ENCODE data around the gene ZMYND19.

DNA sequence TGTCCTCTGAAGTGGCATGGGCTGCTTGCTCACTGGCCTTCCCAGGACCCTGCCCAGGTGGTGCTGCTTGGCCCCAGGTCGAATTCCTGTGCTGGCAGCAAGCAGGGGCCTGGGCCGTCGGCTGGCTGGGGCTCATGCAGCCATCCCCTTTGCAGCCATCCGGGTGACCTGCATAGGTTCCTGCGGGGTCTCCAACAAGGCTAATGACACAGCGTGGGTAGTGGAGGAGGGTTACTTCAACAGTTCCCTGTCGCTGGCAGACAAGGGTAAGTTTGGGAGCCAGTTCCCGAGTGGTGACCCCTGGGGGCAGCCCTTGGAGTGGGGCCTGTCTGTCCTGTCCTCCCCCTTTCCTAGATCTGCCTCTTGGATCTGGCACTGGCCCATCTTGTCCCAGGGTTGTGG is 22.4 kb upstream of the ZMYND19 start:
- TF ChIP-seq, protein P1, sequence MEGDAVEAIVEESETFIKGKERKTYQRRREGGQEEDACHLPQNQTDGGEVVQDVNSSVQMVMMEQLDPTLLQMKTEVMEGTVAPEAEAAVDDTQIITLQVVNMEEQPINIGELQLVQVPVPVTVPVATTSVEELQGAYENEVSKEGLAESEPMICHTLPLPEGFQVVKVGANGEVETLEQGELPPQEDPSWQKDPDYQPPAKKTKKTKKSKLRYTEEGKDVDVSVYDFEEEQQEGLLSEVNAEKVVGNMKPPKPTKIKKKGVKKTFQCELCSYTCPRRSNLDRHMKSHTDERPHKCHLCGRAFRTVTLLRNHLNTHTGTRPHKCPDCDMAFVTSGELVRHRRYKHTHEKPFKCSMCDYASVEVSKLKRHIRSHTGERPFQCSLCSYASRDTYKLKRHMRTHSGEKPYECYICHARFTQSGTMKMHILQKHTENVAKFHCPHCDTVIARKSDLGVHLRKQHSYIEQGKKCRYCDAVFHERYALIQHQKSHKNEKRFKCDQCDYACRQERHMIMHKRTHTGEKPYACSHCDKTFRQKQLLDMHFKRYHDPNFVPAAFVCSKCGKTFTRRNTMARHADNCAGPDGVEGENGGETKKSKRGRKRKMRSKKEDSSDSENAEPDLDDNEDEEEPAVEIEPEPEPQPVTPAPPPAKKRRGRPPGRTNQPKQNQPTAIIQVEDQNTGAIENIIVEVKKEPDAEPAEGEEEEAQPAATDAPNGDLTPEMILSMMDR (IDR thresholded peaks at IDR 0.05; ENCODE audit: insufficient read depth, low read length, poor library complexity, severe bottlenecking) = no peak
- no peak for TF ChIP-seq EZH2phosphoT487 (conservative IDR thresholded peaks at IDR 0.05; ENCODE audit: low read length)
